PFSK-1 (cell line): ENCODE measurements around the gene CX3CL1.

Experiments
- FOXP2 ChIP-seq: optimal IDR thresholded peaks from 2 replicates; pipeline ENCODE3; 2011; ENCODE audit warnings: borderline replicate concordance, control low read depth, inconsistent platforms; ENCODE audit not compliant: insufficient read depth; ENCODE audit errors: extremely low read length, extremely low read depth
- POLR2AphosphoS5 ChIP-seq: IDR thresholded peaks from 2 replicates; pipeline ENCODE4 v1.6.1; 2012; ENCODE audit warnings: low read depth, mild to moderate bottlenecking, control low read depth, low read length, moderate library complexity
- SIN3A ChIP-seq: IDR thresholded peaks from 2 replicates; pipeline ENCODE4 v1.6.1; 2012; ENCODE audit warnings: mild to moderate bottlenecking, low read length, moderate library complexity, borderline replicate concordance; ENCODE audit not compliant: insufficient read depth
- TAF1 ChIP-seq: IDR thresholded peaks from 2 replicates; pipeline ENCODE4 v1.6.1; 2012; ENCODE audit warnings: low read length, control low read depth, borderline replicate concordance; ENCODE audit not compliant: insufficient read depth
- TF ChIP-seq, protein P1 (sequence below), 2 experiments: IDR thresholded peaks; 2 replicates each; pipeline versions ENCODE4 v1.6.1 to v1.8.0; 2011 to 2012; ENCODE audit warnings: low read depth in 2 of 2, low read length in 2 of 2, control low read depth in 1 of 2, inconsistent platforms in 1 of 2, mild to moderate bottlenecking in 1 of 2, moderate library complexity in 1 of 2; ENCODE audit not compliant: insufficient read depth in 1 of 2

DNA sequence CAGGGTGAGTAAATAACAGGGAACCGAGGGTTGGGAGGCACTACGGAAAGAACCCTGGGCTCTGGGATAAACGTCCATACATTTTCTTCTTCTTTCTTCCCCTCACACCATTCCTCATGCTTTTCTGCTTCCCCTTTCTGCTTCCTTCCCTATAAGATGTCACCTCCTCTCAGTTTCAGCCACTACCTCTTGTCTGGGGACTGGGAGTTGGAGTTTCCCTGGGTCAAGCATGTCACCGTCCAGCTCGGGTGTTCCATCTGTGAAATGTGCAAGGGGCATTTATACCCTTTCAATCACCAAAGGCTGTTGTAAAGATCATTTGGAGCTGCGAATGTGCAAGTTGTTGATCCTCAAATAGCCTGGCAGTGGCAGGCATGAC lies 31.2 kb upstream of the CX3CL1 start:
- TF ChIP-seq, protein P1, sequence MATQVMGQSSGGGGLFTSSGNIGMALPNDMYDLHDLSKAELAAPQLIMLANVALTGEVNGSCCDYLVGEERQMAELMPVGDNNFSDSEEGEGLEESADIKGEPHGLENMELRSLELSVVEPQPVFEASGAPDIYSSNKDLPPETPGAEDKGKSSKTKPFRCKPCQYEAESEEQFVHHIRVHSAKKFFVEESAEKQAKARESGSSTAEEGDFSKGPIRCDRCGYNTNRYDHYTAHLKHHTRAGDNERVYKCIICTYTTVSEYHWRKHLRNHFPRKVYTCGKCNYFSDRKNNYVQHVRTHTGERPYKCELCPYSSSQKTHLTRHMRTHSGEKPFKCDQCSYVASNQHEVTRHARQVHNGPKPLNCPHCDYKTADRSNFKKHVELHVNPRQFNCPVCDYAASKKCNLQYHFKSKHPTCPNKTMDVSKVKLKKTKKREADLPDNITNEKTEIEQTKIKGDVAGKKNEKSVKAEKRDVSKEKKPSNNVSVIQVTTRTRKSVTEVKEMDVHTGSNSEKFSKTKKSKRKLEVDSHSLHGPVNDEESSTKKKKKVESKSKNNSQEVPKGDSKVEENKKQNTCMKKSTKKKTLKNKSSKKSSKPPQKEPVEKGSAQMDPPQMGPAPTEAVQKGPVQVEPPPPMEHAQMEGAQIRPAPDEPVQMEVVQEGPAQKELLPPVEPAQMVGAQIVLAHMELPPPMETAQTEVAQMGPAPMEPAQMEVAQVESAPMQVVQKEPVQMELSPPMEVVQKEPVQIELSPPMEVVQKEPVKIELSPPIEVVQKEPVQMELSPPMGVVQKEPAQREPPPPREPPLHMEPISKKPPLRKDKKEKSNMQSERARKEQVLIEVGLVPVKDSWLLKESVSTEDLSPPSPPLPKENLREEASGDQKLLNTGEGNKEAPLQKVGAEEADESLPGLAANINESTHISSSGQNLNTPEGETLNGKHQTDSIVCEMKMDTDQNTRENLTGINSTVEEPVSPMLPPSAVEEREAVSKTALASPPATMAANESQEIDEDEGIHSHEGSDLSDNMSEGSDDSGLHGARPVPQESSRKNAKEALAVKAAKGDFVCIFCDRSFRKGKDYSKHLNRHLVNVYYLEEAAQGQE (IDR thresholded peaks at IDR 0.05; ENCODE audit: insufficient read depth in 1 of 2, low read depth in 2 of 2, low read length in 2 of 2), result no peak
- TF ChIP-seq TAF1 (no peak), POLR2AphosphoS5 (no peak), SIN3A (no peak), FOXP2 (no peak)
